ENCODE measurements around the gene LRRC4C. TPM values are rescaled to one million over a fixed set of nuclear protein-coding genes. Genes with fewer than 3 reads are reported as not detected.

LRRC4C gene
- total and polyA plus RNA-seq, 2 experiments from 2014 or later = 0.35 to 1.1 TPM

GRCh38 chr11:40381481-40381880, 1078.0 kb downstream of the LRRC4C start (continued):
- TF ChIP-seq, protein P1, sequence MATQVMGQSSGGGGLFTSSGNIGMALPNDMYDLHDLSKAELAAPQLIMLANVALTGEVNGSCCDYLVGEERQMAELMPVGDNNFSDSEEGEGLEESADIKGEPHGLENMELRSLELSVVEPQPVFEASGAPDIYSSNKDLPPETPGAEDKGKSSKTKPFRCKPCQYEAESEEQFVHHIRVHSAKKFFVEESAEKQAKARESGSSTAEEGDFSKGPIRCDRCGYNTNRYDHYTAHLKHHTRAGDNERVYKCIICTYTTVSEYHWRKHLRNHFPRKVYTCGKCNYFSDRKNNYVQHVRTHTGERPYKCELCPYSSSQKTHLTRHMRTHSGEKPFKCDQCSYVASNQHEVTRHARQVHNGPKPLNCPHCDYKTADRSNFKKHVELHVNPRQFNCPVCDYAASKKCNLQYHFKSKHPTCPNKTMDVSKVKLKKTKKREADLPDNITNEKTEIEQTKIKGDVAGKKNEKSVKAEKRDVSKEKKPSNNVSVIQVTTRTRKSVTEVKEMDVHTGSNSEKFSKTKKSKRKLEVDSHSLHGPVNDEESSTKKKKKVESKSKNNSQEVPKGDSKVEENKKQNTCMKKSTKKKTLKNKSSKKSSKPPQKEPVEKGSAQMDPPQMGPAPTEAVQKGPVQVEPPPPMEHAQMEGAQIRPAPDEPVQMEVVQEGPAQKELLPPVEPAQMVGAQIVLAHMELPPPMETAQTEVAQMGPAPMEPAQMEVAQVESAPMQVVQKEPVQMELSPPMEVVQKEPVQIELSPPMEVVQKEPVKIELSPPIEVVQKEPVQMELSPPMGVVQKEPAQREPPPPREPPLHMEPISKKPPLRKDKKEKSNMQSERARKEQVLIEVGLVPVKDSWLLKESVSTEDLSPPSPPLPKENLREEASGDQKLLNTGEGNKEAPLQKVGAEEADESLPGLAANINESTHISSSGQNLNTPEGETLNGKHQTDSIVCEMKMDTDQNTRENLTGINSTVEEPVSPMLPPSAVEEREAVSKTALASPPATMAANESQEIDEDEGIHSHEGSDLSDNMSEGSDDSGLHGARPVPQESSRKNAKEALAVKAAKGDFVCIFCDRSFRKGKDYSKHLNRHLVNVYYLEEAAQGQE (IDR thresholded peaks at IDR 0.05; ENCODE audit: unreplicated experiment) = no peak

- H3K27ac Mint-ChIP-seq = no peak overlapping the region
- no peak for ATAC-seq
- no peaks in the 10 kb centered on the region for H3K27me3 Mint-ChIP-seq (ENCODE audit: insufficient read depth, low read depth, poor library complexity)
- Histone ChIP-seq H3K36me3 (ENCODE audit: insufficient read depth) (no peaks in the 10 kb centered on the region), H3F3A (replicated peaks; ENCODE audit: low read depth) (no peaks in the 10 kb centered on the region), H3K4me2 (no peak overlapping the region), H2AFZ (no peak overlapping the region), H3K4me1 (ENCODE audit: insufficient read depth) (no peaks in the 10 kb centered on the region), H3K27me3 (ENCODE audit: insufficient read depth) (no peaks in the 10 kb centered on the region), H3K9me2 (ENCODE audit: insufficient read depth) (no peaks in the 10 kb centered on the region), H3K79me2 (replicated peaks; ENCODE audit: insufficient read depth) (no peaks in the 10 kb centered on the region), H3K4me3 (no peak overlapping the region), H4K20me1 (replicated peaks; ENCODE audit: insufficient read depth) (no peaks in the 10 kb centered on the region), H3K27ac (ENCODE audit: low read depth) (no peak overlapping the region)
- no peaks in the 10 kb centered on the region for H3K36me3 Mint-ChIP-seq (ENCODE audit: low read depth)
- no peak overlapping the region for H3K4me3 Mint-ChIP-seq
- H3K4me1 Mint-ChIP-seq = no peaks in the 10 kb centered on the region
- no peak for DNase-seq (ENCODE audit: low spot score)
- TF ChIP-seq, protein P1 (IDR thresholded peaks at IDR 0.05; ENCODE audit: unreplicated experiment) = no peak
- TF ChIP-seq ZNF114 (CRISPR knock-in tag; IDR thresholded peaks at IDR 0.05) (no peak), NANOG (IDR thresholded peaks at IDR 0.05; ENCODE audit: borderline replicate concordance) (no peak), ETS1 (IDR thresholded peaks at IDR 0.05) (no peak), JUNB (IDR thresholded peaks at IDR 0.05; ENCODE audit: unreplicated experiment) (no peak), CTCF (conservative IDR thresholded peaks at IDR 0.05; ENCODE audit: low read depth in 2 of 2) (no peak), POLR2AphosphoS5 (IDR thresholded peaks at IDR 0.05; ENCODE audit: low read depth) (no peak), STAT1 (IDR thresholded peaks at IDR 0.05; ENCODE audit: unreplicated experiment) (no peak), EZH2 (IDR thresholded peaks at IDR 0.05; ENCODE audit: low read depth, unreplicated experiment) (no peak)
- H3K9me3 Mint-ChIP-seq = no peaks in the 10 kb centered on the region
Measured at GRCh38 chr11:40380835-40381234, 1078.6 kb downstream of the LRRC4C start.

All from GM23338 (cell line).